ENCODE results near the gene MRPS34. TPM values are rescaled to one million over a fixed set of nuclear protein-coding genes. Genes with fewer than 3 reads are reported as not detected.

MRPS34 gene
- total RNA-seq, 1 donor from 2014 or later = 84.6 TPM

- no peaks in the 10 kb centered on the region for H3K27me3 Mint-ChIP-seq
- H3K27ac Mint-ChIP-seq = no peak overlapping the region
- no peak for TF ChIP-seq CTCF (IDR thresholded peaks at IDR 0.05; ENCODE audit: unreplicated experiment)
- H3K9me3 Mint-ChIP-seq (ENCODE audit: low read depth) = no peaks in the 10 kb centered on the region
- peaks cover 1% of the 10 kb centered on the region for H3K36me3 Mint-ChIP-seq (ENCODE audit: insufficient read depth)
- H3K4me3 Mint-ChIP-seq (ENCODE audit: low read depth) = peak overlapping the region; percentile 85
- H3K4me1 Mint-ChIP-seq (ENCODE audit: low read depth) = peaks cover 14% of the 10 kb centered on the region
- no peak for DNase-seq (ENCODE audit: low spot score, unreplicated experiment)
Measured at GRCh38 chr16:1780677-1781072, 7.7 kb upstream of the MRPS34 start.

DNA sequence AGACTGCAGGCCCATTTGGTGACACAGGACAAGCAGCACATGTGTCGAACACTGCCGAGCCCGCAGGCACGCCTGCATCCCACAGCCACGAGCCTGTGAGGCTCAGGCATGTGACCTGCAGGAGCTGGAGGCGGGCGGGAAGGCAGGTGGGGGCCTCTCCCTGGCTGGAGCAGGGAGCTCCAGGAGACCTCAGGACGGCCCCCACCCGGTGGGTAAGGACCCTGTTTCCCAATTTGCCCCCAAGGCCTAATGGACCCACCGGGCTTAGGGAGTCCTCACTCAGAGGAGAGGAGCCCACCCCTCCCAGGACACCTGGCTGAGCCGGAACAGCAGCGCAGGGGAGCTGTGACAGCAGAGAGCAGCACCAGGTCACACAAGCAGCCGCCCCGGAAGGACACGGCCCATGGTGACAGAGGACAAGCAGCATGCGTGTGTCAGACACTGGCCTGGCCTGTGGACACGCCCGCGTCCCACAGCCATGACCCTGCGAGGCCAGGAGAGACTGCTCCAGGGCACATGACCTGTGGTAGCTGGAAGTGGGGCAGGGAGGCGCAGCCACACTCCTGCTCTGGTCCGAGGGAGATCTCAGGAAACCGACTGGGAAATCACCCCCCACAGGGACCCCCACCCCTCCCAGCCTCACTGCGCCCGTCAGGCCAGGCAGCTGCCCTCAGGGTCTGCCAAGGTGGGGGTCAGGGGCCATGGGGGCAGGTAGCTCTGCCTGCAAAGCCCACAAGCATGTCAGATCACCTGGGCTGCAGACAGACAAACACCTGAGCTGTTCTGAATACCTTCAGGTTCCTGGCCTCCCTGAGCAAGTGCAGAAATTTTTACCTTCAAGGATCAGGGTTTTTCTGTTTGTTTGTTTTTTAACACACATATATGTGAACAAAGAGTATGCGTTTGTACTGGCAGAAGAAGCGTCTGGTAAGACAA is 7.1 kb upstream of the MRPS34 start:
- Mint-ChIP-seq H3K4me1 (ENCODE audit: low read depth) (peaks cover 14% of the 10 kb centered on the region), H3K9me3 (ENCODE audit: low read depth) (no peaks in the 10 kb centered on the region), H3K36me3 (ENCODE audit: insufficient read depth) (peaks cover 1% of the 10 kb centered on the region), H3K27me3 (no peaks in the 10 kb centered on the region), H3K4me3 (ENCODE audit: low read depth) (peak overlapping the region; percentile 37), H3K27ac (no peak overlapping the region)
- DNase-seq (ENCODE audit: low spot score, unreplicated experiment) = no peak
- TF ChIP-seq CTCF (IDR thresholded peaks at IDR 0.05; ENCODE audit: unreplicated experiment) = no peak

DNA sequence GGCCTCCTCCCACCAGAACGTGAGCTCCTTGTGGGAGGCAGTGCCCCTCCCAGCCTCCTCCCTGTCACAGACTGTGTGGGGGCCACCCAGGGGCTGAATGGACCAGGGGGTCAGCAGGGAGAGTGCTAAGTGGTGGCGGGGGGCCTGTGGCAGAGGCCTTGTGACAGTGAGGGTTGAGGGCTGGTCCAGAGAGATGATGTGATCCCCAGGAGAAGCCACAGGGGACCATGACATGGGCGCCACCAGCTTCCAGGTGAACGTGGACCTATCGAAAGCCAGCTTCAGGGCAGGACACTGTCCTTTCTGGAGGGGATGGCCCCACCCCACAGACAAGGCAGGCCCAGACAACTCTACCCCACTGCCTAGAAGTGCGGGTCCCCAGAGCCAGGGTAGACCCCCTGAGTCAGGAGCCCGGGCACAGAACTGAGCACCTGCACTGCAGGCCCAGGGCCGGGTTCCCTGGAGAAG is 6.3 kb upstream of the MRPS34 start:
- no peak for DNase-seq (ENCODE audit: low spot score, unreplicated experiment)
- Mint-ChIP-seq H3K36me3 (ENCODE audit: insufficient read depth) (peaks cover 1% of the 10 kb centered on the region), H3K4me1 (ENCODE audit: low read depth) (peaks cover 14% of the 10 kb centered on the region), H3K9me3 (ENCODE audit: low read depth) (no peaks in the 10 kb centered on the region), H3K27ac (no peak overlapping the region), H3K27me3 (no peaks in the 10 kb centered on the region), H3K4me3 (ENCODE audit: low read depth) (no peak overlapping the region)
- TF ChIP-seq CTCF (IDR thresholded peaks at IDR 0.05; ENCODE audit: unreplicated experiment) = no peak

- no peak for DNase-seq (ENCODE audit: low spot score, unreplicated experiment)
- peaks cover 11% of the 10 kb centered on the region for H3K4me1 Mint-ChIP-seq (ENCODE audit: low read depth)
- no peaks in the 10 kb centered on the region for H3K9me3 Mint-ChIP-seq (ENCODE audit: low read depth)
- H3K27me3 Mint-ChIP-seq = no peaks in the 10 kb centered on the region
- no peak overlapping the region for H3K4me3 Mint-ChIP-seq (ENCODE audit: low read depth)
- H3K36me3 Mint-ChIP-seq (ENCODE audit: insufficient read depth) = peaks cover 1% of the 10 kb centered on the region
- TF ChIP-seq CTCF (IDR thresholded peaks at IDR 0.05; ENCODE audit: unreplicated experiment) = no peak
- H3K27ac Mint-ChIP-seq = no peak overlapping the region
Measured at GRCh38 chr16:1778200-1779179, 5.6 kb upstream of the MRPS34 start.

Data from progenitor cell of endocrine pancreas (in vitro differentiated cells).